Left hindlimb (tissue), 1 donor: ENCODE results near the gene LAMA1.
"Not testable (repeated sequence)": the region's sequence is repeated elsewhere in the genome, so short reads cannot be mapped to it uniquely, and the experiment has no call there.

Experiments
- DNase-seq: peaks from one replicate; pipeline ENCODE4 v3.0.0-alpha.2; 2018

The LAMA1 gene

GRCh38 chr18:7117390-7118355, at the start of gene LAMA1:
TSS of gene LAMA1 (minus strand) at chr18:7117797. CDS start at chr18:7117720, 77 bp downstream.
- DNase-seq, result peak; percentile 69

GRCh38 chr18:7165846-7166393, 48.3 kb upstream of the LAMA1 start:
- no peak for DNase-seq

- DNase-seq, result no peak
Measured at GRCh38 chr18:7164323-7165004, 46.9 kb upstream of the LAMA1 start.

- no peak for DNase-seq
Measured at GRCh38 chr18:7158216-7158615, 40.6 kb upstream of the LAMA1 start.

GRCh38 chr18:7157760-7158159, 40.2 kb upstream of the LAMA1 start:
- DNase-seq, result no peak

GRCh38 chr18:7155887-7156286, 38.3 kb upstream of the LAMA1 start:
- no peak for DNase-seq

GRCh38 chr18:7155092-7155491, 37.5 kb upstream of the LAMA1 start:
- DNase-seq, result no peak

GRCh38 chr18:7152440-7152839, 34.8 kb upstream of the LAMA1 start:
- DNase-seq, result peak; percentile 68

GRCh38 chr18:7147399-7147798, 29.8 kb upstream of the LAMA1 start:
- no peak for DNase-seq

GRCh38 chr18:7146067-7146466, 28.5 kb upstream of the LAMA1 start:
- no peak for DNase-seq

- not testable (repeated sequence) for DNase-seq
Measured at GRCh38 chr18:7144921-7145320, 27.3 kb upstream of the LAMA1 start.

- DNase-seq, result no peak
Measured at GRCh38 chr18:7141287-7141686, 23.7 kb upstream of the LAMA1 start.

GRCh38 chr18:7139409-7139808, 21.8 kb upstream of the LAMA1 start:
- DNase-seq, result no peak

GRCh38 chr18:7133181-7133580, 15.6 kb upstream of the LAMA1 start:
- no peak for DNase-seq

- no peak for DNase-seq
Measured at GRCh38 chr18:7132356-7133150, 15.0 kb upstream of the LAMA1 start.

GRCh38 chr18:7122376-7122775, 4.8 kb upstream of the LAMA1 start:
- no peak for DNase-seq

GRCh38 chr18:7116792-7117389, 706 bp downstream of the LAMA1 start:
- DNase-seq, result peak; percentile 36

- no peak for DNase-seq
Measured at GRCh38 chr18:7116001-7116730, 1.4 kb downstream of the LAMA1 start.

- no peak for DNase-seq
Measured at GRCh38 chr18:7112936-7113335, 4.7 kb downstream of the LAMA1 start.

GRCh38 chr18:7111134-7111533, 6.5 kb downstream of the LAMA1 start:
- DNase-seq, result no peak

GRCh38 chr18:7105943-7106342, 11.7 kb downstream of the LAMA1 start:
- DNase-seq, result no peak

- DNase-seq, result no peak
Measured at GRCh38 chr18:7105268-7105667, 12.3 kb downstream of the LAMA1 start.
